Heart left ventricle (tissue), 16 donors: Measurements from ENCODE around the gene CLIC2. TPM values are rescaled to one million over a fixed set of nuclear protein-coding genes. Genes with fewer than 3 reads are reported as not detected.

Experiments used
- ATAC-seq, 4 donors: fragments of 200-7000 bp; cut with Tn5 transposase; one replicate each; pipeline ENCODE4 v1.9.1; 2020 to 2022; ENCODE audit warnings: moderate library complexity in 4 of 4, mild to moderate bottlenecking in 3 of 4, moderate number of reproducible peaks in 1 of 4
- DNase-seq, 5 donors: peaks; one replicate each; pipeline ENCODE4 v3.0.0-alpha.2; 2020
- H3K27ac ChIP-seq, 12 donors: fragments of 200-600 bp; sonication (generic) in 4 of 12; one replicate each; pipeline versions ENCODE4 v1.5.0 to v1.8.0; 2016 to 2022; ENCODE audit warnings: mild to moderate bottlenecking in 2 of 12
- H3K27me3 ChIP-seq, 9 donors: fragments of 200-600 bp; sonication (generic) in 2 of 9; one replicate each; pipeline versions ENCODE4 v1.5.1 to v1.8.0; 2016 to 2022; ENCODE audit warnings: mild to moderate bottlenecking in 3 of 9
- H3K36me3 ChIP-seq, 9 donors: fragments of 200-600 bp; sonication (generic) in 2 of 9; one replicate each; pipeline versions ENCODE4 v1.5.0 to v1.8.0; 2018 to 2022; ENCODE audit warnings: mild to moderate bottlenecking in 2 of 9
- H3K4me1 ChIP-seq, 12 donors: fragments of 200-600 bp; sonication (generic) in 4 of 12; one replicate each; pipeline versions ENCODE4 v1.5.0 to v1.8.0; 2016 to 2022; ENCODE audit warnings: mild to moderate bottlenecking in 3 of 12
- H3K4me3 ChIP-seq, 12 donors: fragments of 200-600 bp; sonication (generic) in 4 of 12; one replicate each; pipeline versions ENCODE4 v1.5.0 to v1.8.0; 2017 to 2022; ENCODE audit warnings: mild to moderate bottlenecking in 9 of 12, moderate library complexity in 4 of 12
- H3K9me3 ChIP-seq, 12 donors: fragments of 200-600 bp; sonication (generic) in 4 of 12; one replicate each; pipeline versions ENCODE4 v1.5.0 to v1.8.0; 2016 to 2022; ENCODE audit warnings: mild to moderate bottlenecking in 1 of 12
- CTCF ChIP-seq, 12 donors: fragments of 200-600 bp; sonication (generic) in 4 of 12; IDR thresholded peaks; one replicate each; pipeline versions ENCODE4 v1.5.0 to v1.8.0; 2018 to 2022; ENCODE audit warnings: antibody characterized with exemption in 12 of 12, mild to moderate bottlenecking in 5 of 12
- POLR2A ChIP-seq, 2 donors: fragments of 450-650 bp; IDR thresholded peaks; one replicate each; pipeline ENCODE4 v1.6.1; 2017; ENCODE audit warnings: antibody characterized with exemption in 2 of 2, mild to moderate bottlenecking in 2 of 2, moderate library complexity in 2 of 2
- WGBS, 4 donors: extraction: QIAGEN DNeasy Blood & Tissue Kit in 2 of 4; methylation state at CpG; one replicate each; pipeline versions ENCODE4 v1.1.5 to v1.1.7; 2013 to 2018; 5-methylcytosine and 5-hydroxymethylcytosine counted together
- intact Hi-C, 10 donors: fragments of 100-400 bp; cut with DNase I; formaldehyde crosslinking; loops; one replicate each; pipeline versions ENCODE4 v1.11.1 to v1.14.2; 2022
- polyA plus RNA-seq, 2 donors: library from polyadenylated mRNA; stranded (reverse); fragments of 200-250 nt; gene quantifications; one replicate each; pipeline ENCODE4 v1.2.3, GENCODE V29; 2013
- total RNA-seq, 9 donors: library from RNA; depleted of rRNA in 2 of 9; stranded (reverse); fragments of >200 nt in 2 of 9; fragmentation: NEBNext Ultra II Directional in 3 of 9; extraction: Animal tissue kit (Norgen Biotek cat#: 25700) in 3 of 9; gene quantifications; one replicate each; pipeline versions ENCODE4 v1.1.0 to v1.2.4, GENCODE V29; 2016 to 2023
- donor health status: ischemic (EF 13 %, LVEDD 7.1; RV severe dilation, severe dysfunction).
- donor health status: healthy with polysubstance abuse.
- donor health status: DM: no; HTN: yes; CAD: no.
- donor health status: DM: no; HTN: no; CAD: no.
- donor health status: ischemic (EF 25% LVEDD 6.9; RV normal size, moderate dysfunction).
- donor health status: ischemic (EF 25% LVEDD 5.7; RV mildly dilated, moderate dysfunction).
- donor health status: healthy.
- donor health status: DM: yes; HTN: yes; CAD: no.
- donor health status: ischemic (EF 35%, LVEDD 5.7; RV mildly dilated, moderate dysfunction).
- donor health status: nonischemic (EF 11% LVEDD 7.7; RV severe dilation, severe dysfunction).
- donor health status: DM: yes; HTN: yes; CAD: no.
- donor health status: PGD.
- donor health status: ischemic (EF 29% LVEDD 5.4; RV normal size, mild dysfunction).
- donor health status: nonischemic (EF 23%, LVEDD 6.1; RV moderate dilation, normal function).

The CLIC2 gene
- total and polyA plus RNA-seq, 11 donors = 5.4 to 28.8 (median 9.4) TPM

GRCh38 chrX:155251391-155251790 is 83.0 kb downstream of the CLIC2 start:
- DNase-seq = no peak

GRCh38 chrX:155247497-155247896 is 86.9 kb downstream of the CLIC2 start:
- TF ChIP-seq POLR2A (IDR thresholded peaks at IDR 0.05) = no peak
- TF ChIP-seq CTCF (IDR thresholded peaks at IDR 0.05) = no peak
- Histone ChIP-seq H3K27me3 (no peaks in the 10 kb centered on the region), H3K27ac (no peak overlapping the region), H3K36me3 (no peaks in the 10 kb centered on the region), H3K4me3 (no peak overlapping the region), H3K9me3 (no peaks in the 10 kb centered on the region), H3K4me1 (no peaks in the 10 kb centered on the region)
- intact Hi-C loops = no loop called here
- DNase-seq (no peak), ATAC-seq (no peak)
- WGBS, 4 donors = 69 to 84% (median 77%) methylated on average over 4 of the region's 4 CpGs

More at GRCh38 chrX:155251391-155251790, 83.0 kb downstream of the CLIC2 start:
- Histone ChIP-seq H3K9me3 (no peaks in the 10 kb centered on the region), H3K36me3 (no peaks in the 10 kb centered on the region), H3K27me3 (no peaks in the 10 kb centered on the region), H3K27ac (no peak overlapping the region), H3K4me3 (no peak overlapping the region), H3K4me1 (no peaks in the 10 kb centered on the region)
- ATAC-seq = no peak
- TF ChIP-seq CTCF (IDR thresholded peaks at IDR 0.05) (no peak), POLR2A (IDR thresholded peaks at IDR 0.05) (no peak)
- 41 to 57% (median 49%) methylated on average over 1 of the region's 1 CpG for WGBS, 4 donors
- intact Hi-C loops = no loop called here

GRCh38 chrX:155246748-155247147 is 87.7 kb downstream of the CLIC2 start:
- WGBS, 4 donors = 69 to 97% (median 81%) methylated on average over 1 of the region's 1 CpG
- H3K27me3 ChIP-seq = no peaks in the 10 kb centered on the region
- H3K4me1 ChIP-seq = no peaks in the 10 kb centered on the region
- H3K36me3 ChIP-seq = no peaks in the 10 kb centered on the region
- TF ChIP-seq CTCF (IDR thresholded peaks at IDR 0.05) = no peak
- no peak for TF ChIP-seq POLR2A (IDR thresholded peaks at IDR 0.05)
- ATAC-seq (no peak), DNase-seq (no peak)
- no peak overlapping the region for H3K4me3 ChIP-seq
- intact Hi-C loops = no loop called here
- no peak overlapping the region for H3K27ac ChIP-seq
- no peaks in the 10 kb centered on the region for H3K9me3 ChIP-seq

- Histone ChIP-seq H3K4me1 (no peaks in the 10 kb centered on the region), H3K36me3 (peaks cover 0 to 38% (median 8%) of the 10 kb centered on the region in 9 donors), H3K27ac (no peak overlapping the region), H3K4me3 (no peak overlapping the region), H3K27me3 (no peaks in the 10 kb centered on the region), H3K9me3 (no peaks in the 10 kb centered on the region)
- intact Hi-C loops = no loop called here
- no peak for DNase-seq
- TF ChIP-seq POLR2A (IDR thresholded peaks at IDR 0.05) (no peak), CTCF (IDR thresholded peaks at IDR 0.05) (no peak)
- no peak for ATAC-seq
- WGBS, 4 donors = 63 to 82% (median 81%) methylated on average over 5 of the region's 5 CpGs
Measured at GRCh38 chrX:155242300-155242699, 92.1 kb downstream of the CLIC2 start.
